KMS-11 (cell line): ENCODE data around the gene PIGU.

Experiments
- H2AFZ ChIP-seq: fragments of 200-600 bp; sonication (generic); 2 replicates; pipeline ENCODE4 v1.6.1; 2016; ENCODE audit warnings: antibody characterized with exemption, mixed run types, low read depth
- H3K27ac ChIP-seq: fragments of 200-600 bp; sonication (generic); 2 replicates; pipeline ENCODE4 v1.6.1; 2016; ENCODE audit warnings: mild to moderate bottlenecking, mixed run types
- H3K27me3 ChIP-seq: fragments of 200-600 bp; sonication (generic); 2 replicates; pipeline ENCODE4 v1.6.1; 2017; ENCODE audit warnings: mild to moderate bottlenecking, low read depth, mixed run types, moderate library complexity; ENCODE audit not compliant: insufficient read depth
- H3K36me3 ChIP-seq: fragments of 200-600 bp; sonication (generic); 2 replicates; pipeline ENCODE4 v1.6.1; 2017; ENCODE audit warnings: mild to moderate bottlenecking, mixed run types; ENCODE audit not compliant: insufficient read depth
- H3K4me1 ChIP-seq: fragments of 200-600 bp; sonication (generic); 2 replicates; pipeline ENCODE4 v1.6.1; 2016; ENCODE audit warnings: mild to moderate bottlenecking, low read depth, mixed run types; ENCODE audit not compliant: poor library complexity, severe bottlenecking
- H3K4me2 ChIP-seq: fragments of 200-600 bp; sonication (generic); 2 replicates; pipeline ENCODE4 v1.7.0; 2016; ENCODE audit warnings: mild to moderate bottlenecking, mixed run types
- H3K4me3 ChIP-seq: fragments of 200-600 bp; sonication (generic); IDR thresholded peaks from 2 replicates; pipeline ENCODE4 v1.6.1; 2017; ENCODE audit warnings: low read depth, low read length, mixed read lengths; ENCODE audit not compliant: insufficient read depth
- H3K79me2 ChIP-seq: fragments of 200-600 bp; sonication (generic); 2 replicates; pipeline ENCODE4 v1.6.1; 2016; ENCODE audit warnings: low read depth, mixed run types; ENCODE audit not compliant: insufficient read depth
- H3K9ac ChIP-seq: fragments of 200-600 bp; sonication (generic); 2 replicates; pipeline ENCODE4 v1.6.1; 2016; ENCODE audit warnings: mild to moderate bottlenecking, mixed run types
- H4K20me1 ChIP-seq: fragments of 200-600 bp; sonication (generic); 2 replicates; pipeline ENCODE4 v1.6.1; 2016; ENCODE audit warnings: mild to moderate bottlenecking, mixed run types; ENCODE audit not compliant: insufficient read depth
- CTCF ChIP-seq: fragments of 200-600 bp; sonication (generic); conservative IDR thresholded peaks from 2 replicates; pipeline ENCODE4 v1.6.1; 2017; ENCODE audit warnings: low read depth, mild to moderate bottlenecking, antibody characterized with exemption, low read length, moderate library complexity, mixed read lengths

Gene PIGU

GRCh38 chr20:34558320-34559218 is 118.3 kb downstream of the PIGU start, which contains the start of gene MAP1LC3A:
Gene MAP1LC3A (plus strand): TSS chr20:34558718. CDS start chr20:34558869, 151 bp downstream.
- Histone ChIP-seq H3K4me1 (peaks cover 3% of the 10 kb centered on the region), H3K79me2 (no peaks in the 10 kb centered on the region), H3K9ac (no peak within 1 kb of the TSS), H3K4me3 (no peak within 1 kb of the TSS), H2AFZ (no peak within 1 kb of the TSS), H3K4me2 (no peak within 1 kb of the TSS), H3K27ac (no peak within 1 kb of the TSS), H3K27me3 (no peaks in the 10 kb centered on the region), H4K20me1 (no peaks in the 10 kb centered on the region), H3K36me3 (no peaks in the 10 kb centered on the region)
- no peak for TF ChIP-seq CTCF

- peaks cover 10% of the 10 kb centered on the region for H3K4me1 ChIP-seq
- H3K9ac ChIP-seq: no peak overlapping the region
- TF ChIP-seq CTCF: no peak
- no peak overlapping the region for H3K4me2 ChIP-seq
- H3K36me3 ChIP-seq: no peaks in the 10 kb centered on the region
- no peak overlapping the region for H3K27ac ChIP-seq
- H3K79me2 ChIP-seq: no peaks in the 10 kb centered on the region
- no peaks in the 10 kb centered on the region for H3K27me3 ChIP-seq
- H2AFZ ChIP-seq: no peak overlapping the region
- no peaks in the 10 kb centered on the region for H4K20me1 ChIP-seq
- no peak overlapping the region for H3K4me3 ChIP-seq
Measured at GRCh38 chr20:34557936-34558319, 119.0 kb downstream of the PIGU start.

- Histone ChIP-seq H3K27ac (no peak overlapping the region), H4K20me1 (no peaks in the 10 kb centered on the region), H3K79me2 (no peaks in the 10 kb centered on the region), H3K9ac (no peak overlapping the region), H3K27me3 (no peaks in the 10 kb centered on the region), H3K4me1 (peaks cover 10% of the 10 kb centered on the region), H3K4me3 (no peak overlapping the region), H3K36me3 (no peaks in the 10 kb centered on the region), H2AFZ (no peak overlapping the region), H3K4me2 (no peak overlapping the region)
- no peak for TF ChIP-seq CTCF
Measured at GRCh38 chr20:34553366-34553867, 123.5 kb downstream of the PIGU start.

GRCh38 chr20:34552569-34552968 is 124.3 kb downstream of the PIGU start:
- no peak overlapping the region for H3K9ac ChIP-seq
- H2AFZ ChIP-seq: no peak overlapping the region
- H3K79me2 ChIP-seq: no peaks in the 10 kb centered on the region
- no peaks in the 10 kb centered on the region for H3K27me3 ChIP-seq
- no peaks in the 10 kb centered on the region for H4K20me1 ChIP-seq
- peaks cover 10% of the 10 kb centered on the region for H3K4me1 ChIP-seq
- H3K4me3 ChIP-seq: no peak overlapping the region
- no peak overlapping the region for H3K4me2 ChIP-seq
- TF ChIP-seq CTCF: no peak
- H3K27ac ChIP-seq: no peak overlapping the region
- no peaks in the 10 kb centered on the region for H3K36me3 ChIP-seq
